GM19193 (cell line): ENCODE results near the gene FAM83E.

ENCODE experiments used
- POLR2A ChIP-seq: IDR thresholded peaks from 4 replicates; pipeline ENCODE4 v1.6.1; 2011; ENCODE audit not compliant: insufficient read depth, insufficient read length; ENCODE audit errors: extremely low read depth

FAM83E gene

GRCh38 chr19:48613024-48613851, 1.6 kb downstream of the FAM83E start:
- TF ChIP-seq POLR2A: peak; percentile 3

GRCh38 chr19:48611872-48612271, 3.0 kb downstream of the FAM83E start:
- TF ChIP-seq POLR2A: no peak

GRCh38 chr19:48609571-48610108, 5.2 kb downstream of the FAM83E start:
- TF ChIP-seq POLR2A: no peak

- TF ChIP-seq POLR2A: no peak
Observed at GRCh38 chr19:48608798-48609263, 6.0 kb downstream of the FAM83E start.

- no peak for TF ChIP-seq POLR2A
Observed at GRCh38 chr19:48607359-48607755, 7.5 kb downstream of the FAM83E start.

GRCh38 chr19:48606463-48607358, 8.2 kb downstream of the FAM83E start, which contains the start of gene SPACA4:
TSS of gene SPACA4 (plus strand) at chr19:48606742. CDS start at chr19:48606979, 237 bp downstream.
- TF ChIP-seq POLR2A: no peak

GRCh38 chr19:48603850-48604249, 11.0 kb downstream of the FAM83E start:
- TF ChIP-seq POLR2A: no peak

- no peak for TF ChIP-seq POLR2A
Observed at GRCh38 chr19:48603449-48603848, 11.4 kb downstream of the FAM83E start.

- no peak for TF ChIP-seq POLR2A
Observed at GRCh38 chr19:48603001-48603400, 11.9 kb downstream of the FAM83E start.

GRCh38 chr19:48600679-48601417, 14.0 kb downstream of the FAM83E start:
- TF ChIP-seq POLR2A: no peak

GRCh38 chr19:48598996-48599700, 15.7 kb downstream of the FAM83E start:
- no peak for TF ChIP-seq POLR2A

GRCh38 chr19:48596679-48597465, 18.0 kb downstream of the FAM83E start:
- TF ChIP-seq POLR2A: no peak

- no peak for TF ChIP-seq POLR2A
Observed at GRCh38 chr19:48596237-48596636, 18.6 kb downstream of the FAM83E start.
